ENCODE measurements around the gene CCDC17.

CCDC17 gene

DNA sequence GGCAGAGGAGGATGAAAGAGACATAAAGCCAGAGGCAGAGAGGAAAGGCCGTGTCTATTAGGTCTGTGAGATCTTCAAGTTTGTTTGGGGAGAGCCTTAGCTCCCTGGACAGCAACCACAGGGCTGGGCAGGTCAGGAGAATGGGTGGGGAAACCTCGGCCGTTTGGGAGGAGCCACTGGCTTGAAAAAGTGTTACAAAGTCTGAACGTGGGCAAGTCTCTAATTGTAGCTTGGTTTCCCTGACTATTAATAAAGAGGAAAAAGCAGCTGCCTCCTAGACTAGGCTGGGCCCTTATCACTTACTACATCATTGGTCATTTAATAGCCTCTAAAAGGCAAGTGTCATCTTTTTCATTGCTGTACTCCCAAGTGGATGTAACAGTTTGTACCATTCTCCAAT, at the start of gene CCDC17:
Gene CCDC17, minus strand, starts transcription at position 83 of the 400 bp plus-strand sequence. CDS start 145 bp downstream, outside the sequence.
- DNase-seq (ENCODE audit: low read depth in 2 of 2), result no peak

DNA sequence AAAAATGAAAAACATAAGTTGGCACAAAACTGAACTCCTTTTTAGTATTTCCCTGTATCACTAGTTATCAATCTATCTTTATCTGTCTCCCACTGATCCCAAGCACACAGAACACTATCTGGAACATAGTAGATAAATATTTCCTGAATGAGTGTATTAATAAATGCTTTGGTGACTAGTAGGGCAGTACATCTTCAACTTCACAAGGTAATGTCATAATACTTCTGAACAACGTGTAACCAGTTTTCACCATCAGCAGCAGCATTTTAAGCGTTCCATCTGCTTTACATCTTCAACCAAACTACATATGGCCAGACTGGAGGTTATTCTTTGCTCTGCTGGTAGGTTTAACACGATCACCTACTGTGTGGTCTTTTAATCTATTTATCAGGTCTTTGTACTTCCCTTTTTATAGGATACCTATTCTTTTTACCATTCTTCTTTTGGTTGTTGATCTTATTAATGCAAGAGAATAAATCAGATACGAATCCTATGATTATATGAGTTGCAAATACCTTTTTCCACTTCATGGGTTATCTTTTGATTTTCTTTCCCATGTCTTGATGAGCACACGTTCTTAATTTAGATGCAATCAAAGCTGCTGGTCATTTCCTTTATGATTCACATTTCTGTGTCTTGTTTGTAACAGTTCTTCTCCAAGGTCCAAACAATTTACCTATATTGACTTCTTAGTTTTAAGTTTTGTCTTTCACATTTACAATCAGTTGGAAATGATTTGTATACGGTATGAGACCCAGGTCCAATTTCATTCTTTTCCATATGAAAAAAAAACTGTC, 46.2 kb upstream of the CCDC17 start:
- no peak for DNase-seq (ENCODE audit: low read depth in 2 of 2)

DNA sequence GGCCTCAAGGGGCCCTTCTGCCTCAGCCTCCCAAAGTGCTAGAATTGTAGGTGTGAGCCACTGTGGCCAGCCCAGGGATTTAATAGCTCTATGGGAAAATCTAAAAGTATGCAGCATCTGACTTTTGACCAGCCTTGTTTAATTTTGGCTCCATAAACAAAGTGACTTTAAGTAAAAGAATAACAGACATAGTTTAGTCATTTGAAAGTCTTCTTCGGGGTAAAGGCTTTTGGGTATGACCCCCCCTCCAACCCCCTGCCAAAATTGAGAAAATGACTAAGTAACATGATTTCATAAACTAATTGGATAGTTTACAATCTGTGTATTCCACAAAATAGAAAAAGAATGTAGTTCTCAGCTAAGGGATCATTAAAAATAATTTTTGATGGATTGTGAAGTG, 45.5 kb upstream of the CCDC17 start:
- no peak for DNase-seq (ENCODE audit: low read depth in 2 of 2)

DNA sequence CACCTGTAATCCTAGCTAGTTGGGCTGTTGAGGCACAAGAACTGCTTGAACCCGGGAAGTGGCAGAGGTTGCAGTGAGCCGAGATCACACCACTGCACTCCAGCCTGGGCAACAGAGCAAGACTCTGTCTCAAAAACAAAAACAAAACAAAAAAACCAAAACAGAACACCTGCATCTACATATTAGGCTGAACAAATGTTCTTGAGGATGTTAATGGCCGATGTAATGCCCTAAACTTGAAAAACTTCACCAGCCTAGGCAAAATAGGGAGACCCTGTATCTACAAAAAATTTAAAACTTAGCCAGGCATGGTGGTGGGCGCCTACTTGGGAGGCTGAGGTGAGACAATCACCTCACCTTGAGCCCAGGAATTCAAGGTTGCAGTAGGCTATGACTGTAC, 44.7 kb upstream of the CCDC17 start:
- DNase-seq (ENCODE audit: low read depth in 2 of 2), result no peak

DNA sequence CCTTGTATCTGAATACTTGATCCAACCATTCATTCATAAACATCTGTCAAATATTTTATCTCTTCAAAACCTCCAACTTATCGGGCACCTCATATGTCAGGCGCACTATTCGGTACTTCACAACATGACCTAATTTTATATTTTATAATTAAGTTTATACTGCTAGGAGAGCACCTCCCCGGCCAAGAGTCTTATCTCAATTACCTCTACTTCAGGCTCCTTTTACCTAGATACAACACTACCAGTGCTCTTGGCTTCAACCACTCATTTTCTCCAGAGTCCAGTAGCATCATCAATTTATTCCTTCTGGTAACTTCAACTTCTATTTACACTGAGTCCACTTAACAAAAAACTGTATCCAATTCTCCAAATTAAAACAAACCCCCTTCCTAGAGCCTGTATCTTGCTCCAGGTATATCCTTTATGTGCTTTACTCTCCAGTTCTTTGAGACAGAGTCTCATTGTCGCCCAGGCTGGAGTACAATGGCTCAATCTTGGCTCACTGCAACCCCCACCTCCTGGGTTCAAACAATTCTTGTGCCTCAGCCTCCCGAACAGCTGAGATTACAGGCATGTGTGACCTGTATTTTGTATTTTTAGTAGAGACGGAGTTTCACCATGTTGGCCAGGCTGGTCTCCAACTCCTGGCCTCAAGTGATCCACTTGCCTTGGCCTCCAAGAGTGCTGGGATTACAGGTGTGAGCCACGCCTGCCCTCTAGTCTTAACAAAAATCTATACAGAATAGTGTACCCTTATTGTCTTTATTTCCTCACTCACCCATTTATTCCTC, 43.7 kb upstream of the CCDC17 start:
- no peak for DNase-seq (ENCODE audit: low read depth in 2 of 2)

DNA sequence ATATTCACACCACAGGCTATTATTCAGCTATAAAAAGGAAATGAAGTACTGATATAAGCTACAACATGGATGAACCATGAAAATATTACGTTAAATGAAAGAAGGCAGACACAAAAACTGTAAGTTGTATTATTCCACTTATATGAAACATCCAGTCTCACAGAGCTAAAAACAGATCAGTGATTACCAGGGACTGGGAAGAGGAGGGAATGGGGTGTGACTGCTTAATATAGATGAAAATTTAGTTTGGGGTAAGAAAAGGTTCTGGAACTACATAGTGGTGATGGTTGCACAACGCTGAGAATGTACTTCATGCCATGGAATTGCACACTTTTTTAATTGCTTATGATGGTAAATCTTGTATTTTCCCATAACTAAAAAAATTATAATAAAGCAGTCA, 43.0 kb upstream of the CCDC17 start:
- DNase-seq (ENCODE audit: low read depth in 2 of 2), result no peak

DNA sequence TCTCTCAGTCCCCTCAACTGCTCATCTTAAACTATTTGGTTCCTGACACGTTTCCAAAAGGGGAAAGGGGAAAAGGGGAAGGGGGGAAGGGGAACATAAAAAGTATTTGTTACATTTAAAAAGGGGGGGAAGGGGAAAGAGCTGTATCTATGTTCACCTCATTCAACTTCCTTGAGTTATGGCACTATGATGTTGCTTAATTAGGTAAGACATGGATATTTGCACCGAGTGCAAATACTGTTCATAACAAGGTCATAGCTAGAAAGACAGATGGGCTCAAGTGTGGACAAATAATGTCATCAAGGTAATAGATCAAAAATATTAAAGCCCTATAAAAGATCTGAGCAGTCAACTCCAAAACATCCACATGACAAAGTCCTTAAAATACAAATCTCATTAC, 36.5 kb upstream of the CCDC17 start:
- no peak for DNase-seq (ENCODE audit: low read depth in 2 of 2)

DNA sequence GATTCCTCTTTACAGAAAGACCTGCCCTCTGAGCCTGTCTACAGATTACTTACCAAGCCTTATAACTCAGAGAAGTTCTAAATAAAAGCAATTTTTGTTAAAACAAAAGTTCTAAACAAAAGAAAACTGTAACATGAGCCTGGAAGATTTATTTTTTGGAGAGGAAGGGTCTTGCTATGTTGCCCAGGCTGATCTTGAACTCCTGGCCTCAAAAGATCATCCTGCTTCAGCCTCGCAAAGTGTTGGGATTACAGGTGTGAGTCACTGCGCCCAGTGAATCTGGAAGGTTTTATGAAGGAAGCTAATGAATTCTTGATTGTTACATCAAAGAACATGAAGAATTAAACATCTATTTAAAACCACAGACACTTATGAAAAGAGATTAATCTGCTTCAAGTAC, 35.4 kb upstream of the CCDC17 start:
- DNase-seq (ENCODE audit: low read depth in 2 of 2), result no peak

DNA sequence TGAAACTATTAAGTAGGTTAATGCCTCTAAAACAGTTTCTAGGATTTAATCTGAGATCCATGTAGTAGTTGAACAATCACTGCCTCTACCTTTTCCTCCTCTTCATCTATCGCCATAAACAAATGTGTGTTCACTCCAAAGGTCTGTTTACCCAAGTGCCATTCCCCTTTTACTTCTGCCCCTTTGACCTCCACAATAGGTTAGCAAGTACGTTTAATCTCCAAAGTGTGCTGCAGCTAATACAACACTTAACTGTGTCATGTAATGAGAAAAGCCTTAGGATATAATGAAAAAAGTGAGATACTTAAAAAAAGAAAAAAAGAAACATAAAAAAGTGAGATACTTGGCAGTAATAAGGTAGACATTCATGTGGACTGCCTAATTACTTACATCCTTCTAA, 34.3 kb upstream of the CCDC17 start:
- DNase-seq (ENCODE audit: low read depth in 2 of 2), result no peak

DNA sequence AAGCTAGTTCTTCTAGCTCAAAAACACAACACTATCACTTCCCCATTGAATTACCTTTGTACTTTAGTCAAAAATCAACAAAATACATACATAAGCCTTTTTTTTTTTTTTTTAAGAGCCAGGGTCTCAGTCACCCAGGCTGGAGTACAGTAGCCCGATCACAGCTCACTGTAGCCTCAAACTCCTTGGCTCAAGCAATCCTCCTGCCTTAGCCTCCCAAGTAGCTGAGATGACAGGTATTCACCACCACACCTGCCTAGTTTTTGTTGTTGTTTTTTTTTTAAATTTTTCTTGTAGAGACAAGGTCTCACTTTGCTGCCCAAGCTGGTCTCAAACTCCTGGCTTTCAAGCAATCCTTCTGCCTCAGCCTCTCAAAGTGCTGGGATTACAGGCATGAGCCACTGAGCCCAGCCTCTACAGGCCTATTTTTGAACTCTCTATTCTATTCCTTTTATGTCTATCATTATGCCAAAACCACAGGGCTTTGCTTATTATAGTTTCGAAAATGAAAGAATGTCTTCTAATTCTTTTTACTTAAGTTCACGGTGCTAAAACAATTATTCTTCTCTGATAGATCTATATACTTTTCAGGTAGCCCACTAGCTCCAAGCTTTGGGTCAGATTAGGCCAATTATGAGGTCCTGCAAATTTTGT, 32.8 kb upstream of the CCDC17 start:
- DNase-seq (ENCODE audit: low read depth in 2 of 2), result no peak

DNA sequence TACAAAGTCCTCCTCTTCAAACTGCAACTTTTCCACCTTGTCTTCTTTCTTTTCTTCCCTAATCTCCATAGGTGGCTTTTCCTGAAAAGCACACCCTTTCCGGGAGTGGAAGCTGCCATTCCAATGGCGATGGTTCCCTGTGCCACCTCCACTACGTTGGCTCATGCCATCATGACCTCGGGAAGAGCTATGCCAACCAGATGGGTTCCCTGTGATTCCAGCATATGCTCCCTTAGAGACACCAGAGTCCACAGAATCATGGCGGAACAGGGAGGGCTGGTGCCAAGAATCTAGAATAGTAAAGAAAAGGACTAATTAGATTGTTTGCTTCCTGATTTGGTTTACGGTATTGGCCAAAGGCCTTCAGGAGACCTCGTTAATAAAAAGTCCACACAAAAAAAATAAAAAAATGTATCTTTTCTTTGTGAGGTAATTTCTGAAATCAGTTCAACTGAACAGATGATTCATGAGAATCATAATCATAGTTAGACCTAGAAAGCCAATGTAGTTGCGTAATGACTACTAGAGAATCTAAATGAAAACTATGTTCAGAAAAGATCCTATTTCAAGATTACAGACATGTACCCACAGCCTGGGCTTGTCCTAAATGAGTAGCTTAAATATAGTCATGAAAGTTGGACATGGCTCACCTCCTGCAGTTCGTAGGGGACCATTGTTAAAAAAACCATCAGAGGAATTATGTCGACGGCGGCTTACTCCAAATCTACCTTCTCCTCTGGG, 30.9 kb upstream of the CCDC17 start:
- DNase-seq (ENCODE audit: low read depth in 2 of 2), result no peak

DNA sequence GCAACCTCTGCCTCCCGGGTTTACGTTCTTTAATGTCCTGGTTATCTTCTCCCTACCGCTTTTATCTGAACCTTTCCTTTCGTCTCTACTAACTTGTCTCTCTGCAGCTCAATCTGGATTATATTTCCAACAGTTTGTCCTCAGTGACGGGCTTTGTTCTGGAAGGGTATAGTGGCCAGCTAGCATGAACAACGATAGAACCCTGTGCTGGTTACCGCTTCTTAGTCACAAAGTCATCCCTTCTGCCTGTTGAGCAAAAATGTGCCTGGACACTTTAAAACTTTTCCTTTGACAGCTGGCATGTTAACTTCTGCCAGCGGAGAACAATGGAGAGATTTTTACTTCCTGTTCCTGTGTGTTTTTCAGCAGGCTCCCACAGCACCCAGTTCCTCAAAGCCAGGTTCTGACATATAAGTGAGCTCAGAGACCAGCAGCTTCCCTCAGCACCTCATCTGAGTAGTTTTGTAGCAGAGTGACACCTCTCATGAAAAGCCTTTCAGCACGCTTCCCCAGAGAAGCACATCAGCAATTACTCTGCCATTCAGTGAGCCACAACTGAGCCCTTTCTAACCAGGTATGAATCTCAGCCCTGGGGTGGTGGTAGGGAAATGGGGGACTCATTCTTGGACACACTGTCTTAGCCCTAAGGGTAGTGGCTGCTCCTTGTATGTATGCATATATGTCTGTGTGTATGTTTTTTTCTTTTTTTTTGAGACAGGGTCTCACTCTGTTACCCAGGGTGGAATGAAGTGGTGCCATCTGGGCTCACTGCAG, 23.6 kb upstream of the CCDC17 start:
- DNase-seq (ENCODE audit: low read depth in 2 of 2), result no peak

DNA sequence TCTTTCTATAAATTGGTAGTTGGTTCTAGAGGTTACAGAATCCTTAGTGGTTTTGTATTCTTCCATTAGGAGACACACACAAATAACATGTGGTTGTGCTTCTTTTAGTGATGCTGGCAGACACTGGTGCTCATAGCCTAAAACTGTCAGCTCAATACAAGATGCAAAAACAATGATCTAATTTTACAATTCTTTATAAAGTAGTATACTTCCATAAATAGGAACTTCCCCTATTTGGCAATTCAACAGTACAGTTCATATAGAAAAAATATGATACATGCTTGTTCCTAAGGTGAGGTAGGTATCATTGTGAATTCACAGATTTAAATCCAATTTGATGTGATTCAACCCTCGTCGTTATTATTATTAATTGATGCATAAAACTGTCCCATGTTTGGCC, 20.8 kb upstream of the CCDC17 start:
- DNase-seq (ENCODE audit: low read depth in 2 of 2), result no peak

DNA sequence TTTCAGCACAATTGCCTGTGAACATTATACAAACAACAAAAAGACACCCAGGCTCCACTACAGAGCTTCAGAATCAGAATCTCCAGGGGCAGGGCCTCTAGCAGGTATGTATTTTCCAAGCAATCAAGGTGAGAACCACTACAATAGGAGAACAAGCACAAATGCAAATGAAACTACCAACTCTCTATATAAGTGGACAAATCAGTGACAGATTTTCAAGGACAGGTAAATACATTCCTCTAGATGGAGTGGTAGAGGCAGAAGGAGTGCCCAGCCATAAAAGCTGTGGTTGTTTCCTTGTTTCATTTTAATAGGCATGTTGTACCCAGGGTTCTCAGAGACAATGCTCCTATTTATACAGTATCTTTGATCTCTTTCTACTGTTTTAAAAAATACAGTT, 20.1 kb upstream of the CCDC17 start:
- DNase-seq (ENCODE audit: low read depth in 2 of 2), result no peak

DNA sequence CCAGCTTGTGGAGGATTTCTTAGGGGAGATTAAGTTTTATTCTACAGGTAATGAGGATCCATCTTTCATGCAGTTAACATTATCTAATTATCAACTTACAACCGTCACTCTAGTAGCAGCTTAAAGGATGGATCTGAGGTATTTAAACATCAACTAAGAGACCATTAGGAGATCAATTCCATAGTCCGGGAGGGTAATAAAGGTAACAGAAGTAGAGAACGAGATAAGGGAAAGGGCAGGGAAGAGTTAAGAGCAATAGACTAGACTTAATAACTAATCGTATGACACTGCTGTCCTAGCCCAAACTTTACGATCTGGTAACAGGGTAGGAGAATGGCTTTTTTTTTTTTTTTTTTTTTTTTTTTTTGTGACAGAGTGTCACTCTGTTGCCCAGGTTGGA, 19.5 kb upstream of the CCDC17 start:
- no peak for DNase-seq (ENCODE audit: low read depth in 2 of 2)

DNA sequence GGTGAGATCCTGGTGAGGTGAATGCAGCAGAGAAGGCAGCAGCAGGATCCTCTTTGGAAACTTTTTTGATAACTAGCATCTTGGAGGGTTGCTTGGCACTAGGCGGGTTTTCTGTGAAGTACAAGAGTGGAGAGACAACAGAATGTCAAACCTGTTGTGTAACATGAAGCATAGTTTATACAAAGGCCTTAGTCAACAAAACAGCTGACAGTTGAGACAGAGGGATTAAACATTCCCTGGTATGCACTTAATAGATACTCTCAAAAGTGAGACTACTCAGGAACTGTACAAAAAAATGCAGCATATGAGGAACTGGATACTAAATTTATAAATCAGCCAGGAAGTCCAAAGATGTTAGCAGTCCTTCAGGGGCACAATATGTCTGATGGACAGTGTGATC, 16.4 kb upstream of the CCDC17 start:
- no peak for DNase-seq (ENCODE audit: low read depth in 2 of 2)

DNA sequence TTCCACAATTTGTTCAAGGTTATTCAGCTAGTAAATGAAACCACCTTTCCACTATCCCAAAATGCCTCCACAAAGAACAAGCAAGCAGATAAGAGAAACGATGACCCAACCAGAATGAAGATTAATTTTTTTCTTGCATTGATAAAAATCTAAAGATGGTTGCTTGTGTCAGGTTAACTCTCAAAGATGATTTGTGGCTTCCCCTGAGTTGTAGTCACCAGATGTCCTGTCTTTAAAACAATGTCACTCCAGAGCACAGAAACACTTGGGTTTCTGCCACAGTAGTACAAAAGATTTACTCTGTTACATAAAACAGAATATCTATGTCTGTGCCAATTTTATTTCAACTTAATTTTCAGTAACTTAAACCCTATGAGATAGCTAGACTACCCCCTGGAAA, 11.4 kb upstream of the CCDC17 start:
- DNase-seq (ENCODE audit: low read depth in 2 of 2), result no peak

DNA sequence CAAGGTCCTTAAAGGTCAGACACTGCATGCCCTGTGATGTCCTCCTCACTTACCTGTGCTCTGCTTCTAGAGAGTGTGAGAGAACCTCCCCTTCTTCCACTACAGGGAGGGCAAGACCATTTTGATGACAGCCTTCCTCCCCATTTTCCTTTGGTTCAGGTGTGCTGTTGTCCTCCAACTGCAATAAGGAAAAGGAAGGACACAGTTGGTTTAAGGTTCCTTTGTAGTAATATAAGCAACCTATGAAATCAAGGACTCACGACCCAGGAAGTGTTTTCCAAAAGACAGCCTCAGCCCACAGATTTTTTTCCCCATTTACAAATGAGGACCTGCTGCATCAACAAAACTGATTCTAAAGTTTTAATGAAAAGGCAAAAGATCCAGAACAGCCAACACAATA, 6.6 kb upstream of the CCDC17 start:
- no peak for DNase-seq (ENCODE audit: low read depth in 2 of 2)

DNA sequence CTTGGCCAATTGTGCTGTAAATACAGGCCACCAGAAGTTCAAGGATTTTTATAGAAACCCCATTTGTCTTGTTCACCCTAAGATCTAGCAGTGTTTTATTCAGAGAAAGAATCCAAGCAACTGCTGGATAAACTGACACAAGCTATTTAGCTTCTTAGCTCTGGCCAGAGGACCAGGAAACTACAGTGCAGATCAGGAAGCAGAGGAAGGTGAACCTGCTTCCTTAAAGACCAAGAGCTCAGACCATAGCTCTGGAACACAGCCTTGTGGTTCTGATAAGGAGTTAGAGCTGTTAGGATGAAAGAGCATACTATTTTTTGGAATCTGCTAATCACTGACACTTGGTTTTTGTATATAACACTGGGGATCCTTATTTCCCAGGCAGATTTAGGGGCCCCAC, 5.2 kb upstream of the CCDC17 start:
- DNase-seq (ENCODE audit: low read depth in 2 of 2), result no peak

DNA sequence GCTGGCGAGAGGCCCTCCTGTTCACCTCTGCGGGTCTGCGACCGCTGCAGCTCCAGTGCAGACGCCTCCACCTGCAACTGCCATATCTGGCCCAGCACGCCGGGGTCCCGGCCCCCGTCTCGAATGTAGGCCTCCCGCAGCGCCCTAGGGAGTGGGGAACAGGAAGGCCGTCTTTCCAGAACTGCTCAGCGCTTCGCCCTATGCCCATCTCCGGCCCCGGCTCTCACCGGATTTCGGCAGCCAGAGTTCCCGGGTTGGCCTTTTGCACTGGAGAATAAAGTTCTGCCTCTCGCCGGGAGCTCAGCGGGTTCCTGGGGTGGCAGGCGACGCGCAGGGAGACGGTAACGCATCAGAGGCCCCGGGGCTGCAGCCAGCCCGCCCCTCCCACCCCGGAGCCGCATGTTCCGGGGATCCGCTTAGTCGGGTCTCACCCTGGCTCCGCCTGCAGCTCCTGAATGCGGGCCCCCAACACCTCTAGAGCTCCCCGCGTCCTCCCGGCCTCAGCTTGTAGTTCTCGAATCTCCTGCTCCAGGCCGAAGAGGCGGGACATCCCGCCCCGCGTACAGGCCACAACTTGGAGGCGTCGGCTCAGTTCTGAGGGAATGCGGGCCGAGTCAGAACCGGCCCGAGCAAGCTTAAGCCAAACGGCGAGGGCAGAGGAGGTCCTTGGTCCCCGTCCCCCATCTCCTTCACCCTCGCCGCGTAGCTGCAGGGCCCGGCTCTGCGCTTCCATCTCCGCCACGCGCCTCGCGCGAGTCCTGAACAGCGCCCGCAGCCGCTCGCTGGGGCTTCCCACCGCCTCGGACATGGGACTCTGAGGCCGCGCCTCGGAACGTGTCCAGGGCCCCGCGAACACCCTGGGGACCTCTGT, 1.1 kb downstream of the CCDC17 start:
- DNase-seq (ENCODE audit: low read depth in 2 of 2), result no peak

Measured in stimulated activated CD8-positive, alpha-beta memory T cell treated with anti-CD3 and anti-CD28 coated beads, Interleukin-15, amount 100 ng/mL, for 48 hours (primary cell).